SU-DHL-6 (cell line): Measurements from ENCODE around the gene GRK3.

Experiments used
- H2AFZ ChIP-seq: fragments of 200-600 bp; sonication (generic); 2 replicates; pipeline ENCODE4 v1.6.1; 2014; ENCODE audit warnings: low read depth, mild to moderate bottlenecking, moderate library complexity, mixed read lengths, antibody characterized with exemption, low read length; ENCODE audit not compliant: severe bottlenecking
- H3F3A ChIP-seq: fragments of 200-600 bp; shearing (Covaris generic); 2 replicates; pipeline ENCODE4 v1.6.0; 2016; ENCODE audit warnings: antibody characterized with exemption, mild to moderate bottlenecking; ENCODE audit not compliant: insufficient read depth
- H3K27ac ChIP-seq: fragments of 200-600 bp; sonication (generic); 2 replicates; pipeline ENCODE4 v1.5.1; 2016; ENCODE audit warnings: low read depth, mild to moderate bottlenecking, low read length, moderate library complexity, mixed read lengths
- H3K27me3 ChIP-seq: fragments of 200-600 bp; sonication (generic), shearing (Covaris generic); 2 replicates; pipeline ENCODE4 v1.6.0; 2014; ENCODE audit warnings: mild to moderate bottlenecking, low read length
- H3K36me3 ChIP-seq: fragments of 200-600 bp; sonication (generic); 2 replicates; pipeline ENCODE4 v1.6.1; 2014; ENCODE audit warnings: mild to moderate bottlenecking, low read length, mixed read lengths
- H3K4me2 ChIP-seq: fragments of 300-600, 200-600 bp; shearing (Covaris generic), sonication (generic); 2 replicates; pipeline ENCODE4 v1.6.0; 2014; ENCODE audit warnings: low read length, low read depth, mild to moderate bottlenecking; ENCODE audit not compliant: poor library complexity, severe bottlenecking
- H3K4me3 ChIP-seq: fragments of 200-600 bp; sonication (generic); 2 replicates; pipeline ENCODE4 v1.5.1; 2014; ENCODE audit warnings: antibody characterized with exemption, low read length, mild to moderate bottlenecking, mixed read lengths; ENCODE audit not compliant: insufficient read depth, poor library complexity, severe bottlenecking
- H3K79me2 ChIP-seq: fragments of 200-600 bp; sonication (generic); 2 replicates; pipeline ENCODE4 v1.6.1; 2014; ENCODE audit warnings: mild to moderate bottlenecking, low read length, moderate library complexity; ENCODE audit not compliant: insufficient read depth
- H3K9ac ChIP-seq: fragments of 200-600 bp; sonication (generic); 2 replicates; pipeline ENCODE4 v1.7.0; 2014; ENCODE audit warnings: mild to moderate bottlenecking, low read length
- H3K9me2 ChIP-seq: fragments of 200-600 bp; sonication (generic); replicated peaks from 2 replicates; pipeline ENCODE4 v1.6.1; 2014; ENCODE audit warnings: low read length; ENCODE audit not compliant: insufficient read depth
- H3K9me3 ChIP-seq: fragments of 200-600 bp; sonication (generic); 2 replicates; pipeline ENCODE4 v1.6.1; 2014; ENCODE audit warnings: low read length, mixed read lengths; ENCODE audit not compliant: insufficient read depth
- H4K20me1 ChIP-seq: fragments of 200-600 bp; sonication (generic); 2 replicates; pipeline ENCODE4 v1.6.1; 2014; ENCODE audit warnings: low read depth, mild to moderate bottlenecking, antibody characterized with exemption, low read length, moderate library complexity, mixed read lengths
- EZH2phosphoT487 ChIP-seq: fragments of 200-600 bp; sonication (generic), shearing (Covaris generic); conservative IDR thresholded peaks from 2 replicates; pipeline ENCODE4 v1.6.1; 2018; ENCODE audit warnings: mild to moderate bottlenecking, antibody characterized with exemption, low read length, moderate library complexity, mixed read lengths
- TF ChIP-seq, protein P1 (sequence below): fragments of 200-600 bp; sonication (generic); IDR thresholded peaks from one replicate; pipeline ENCODE4 v1.5.1; 2017; ENCODE audit warnings: antibody characterized with exemption, mild to moderate bottlenecking, low read length, moderate library complexity; ENCODE audit not compliant: insufficient read depth, poor library complexity, severe bottlenecking

GRK3 gene

DNA sequence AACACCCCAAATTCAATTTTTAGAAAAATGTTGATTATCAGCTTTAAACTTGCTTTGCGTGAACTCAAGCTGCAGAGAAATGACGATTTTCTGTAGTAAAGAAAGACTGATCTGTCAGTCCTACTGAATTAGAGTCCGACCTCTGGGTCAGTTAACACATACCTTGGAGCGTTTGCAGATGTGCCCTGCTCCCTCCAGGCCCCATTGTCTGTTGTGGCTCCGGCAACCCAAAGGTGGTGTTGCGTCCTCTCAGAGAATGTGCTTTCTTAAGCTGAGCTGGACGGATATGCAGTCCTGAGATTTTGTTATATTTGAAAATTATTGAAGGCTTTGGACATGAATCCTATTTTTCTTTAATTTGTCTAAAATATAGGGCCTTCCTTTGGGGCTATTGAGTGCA, 146.0 kb downstream of the GRK3 start:
- Histone ChIP-seq H3K9me2 (no peaks in the 10 kb centered on the region), H3K79me2 (no peaks in the 10 kb centered on the region), H4K20me1 (no peaks in the 10 kb centered on the region), H3K9me3 (no peaks in the 10 kb centered on the region), H3K9ac (no peak overlapping the region), H3K27me3 (no peaks in the 10 kb centered on the region), H2AFZ (no peak overlapping the region), H3F3A (no peaks in the 10 kb centered on the region), H3K36me3 (no peaks in the 10 kb centered on the region), H3K27ac (no peak overlapping the region), H3K4me3 (no peak overlapping the region), H3K4me2 (no peak overlapping the region)
- TF ChIP-seq, protein P1, sequence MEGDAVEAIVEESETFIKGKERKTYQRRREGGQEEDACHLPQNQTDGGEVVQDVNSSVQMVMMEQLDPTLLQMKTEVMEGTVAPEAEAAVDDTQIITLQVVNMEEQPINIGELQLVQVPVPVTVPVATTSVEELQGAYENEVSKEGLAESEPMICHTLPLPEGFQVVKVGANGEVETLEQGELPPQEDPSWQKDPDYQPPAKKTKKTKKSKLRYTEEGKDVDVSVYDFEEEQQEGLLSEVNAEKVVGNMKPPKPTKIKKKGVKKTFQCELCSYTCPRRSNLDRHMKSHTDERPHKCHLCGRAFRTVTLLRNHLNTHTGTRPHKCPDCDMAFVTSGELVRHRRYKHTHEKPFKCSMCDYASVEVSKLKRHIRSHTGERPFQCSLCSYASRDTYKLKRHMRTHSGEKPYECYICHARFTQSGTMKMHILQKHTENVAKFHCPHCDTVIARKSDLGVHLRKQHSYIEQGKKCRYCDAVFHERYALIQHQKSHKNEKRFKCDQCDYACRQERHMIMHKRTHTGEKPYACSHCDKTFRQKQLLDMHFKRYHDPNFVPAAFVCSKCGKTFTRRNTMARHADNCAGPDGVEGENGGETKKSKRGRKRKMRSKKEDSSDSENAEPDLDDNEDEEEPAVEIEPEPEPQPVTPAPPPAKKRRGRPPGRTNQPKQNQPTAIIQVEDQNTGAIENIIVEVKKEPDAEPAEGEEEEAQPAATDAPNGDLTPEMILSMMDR: no peak
- TF ChIP-seq EZH2phosphoT487: no peak

DNA sequence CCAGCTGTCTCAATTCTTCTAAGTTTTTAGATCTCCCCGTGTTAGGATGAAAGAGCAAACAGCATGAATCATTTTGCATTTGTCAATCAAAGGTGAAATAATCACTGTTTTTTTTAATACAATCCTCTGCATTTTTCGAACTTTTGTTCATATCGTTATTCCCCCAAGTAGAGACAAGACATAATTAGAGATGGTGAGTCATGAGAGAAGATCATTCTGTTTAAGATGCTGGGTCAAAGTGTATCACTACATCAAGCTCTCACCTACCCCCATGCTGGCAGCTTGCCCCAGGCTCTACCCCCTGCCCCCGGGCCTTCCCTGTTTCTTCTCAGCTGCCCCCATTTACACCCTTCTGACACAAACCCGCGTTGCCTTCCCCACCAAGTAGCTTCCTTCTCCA, 147.0 kb downstream of the GRK3 start:
- Histone ChIP-seq H4K20me1 (no peaks in the 10 kb centered on the region), H3F3A (no peaks in the 10 kb centered on the region), H3K4me3 (no peak overlapping the region), H3K36me3 (no peaks in the 10 kb centered on the region), H3K27me3 (no peaks in the 10 kb centered on the region), H3K4me2 (no peak overlapping the region), H3K9ac (no peak overlapping the region), H3K9me2 (no peaks in the 10 kb centered on the region), H3K27ac (no peak overlapping the region), H3K9me3 (no peaks in the 10 kb centered on the region), H2AFZ (no peak overlapping the region), H3K79me2 (no peaks in the 10 kb centered on the region)
- TF ChIP-seq, protein P1: no peak
- no peak for TF ChIP-seq EZH2phosphoT487

DNA sequence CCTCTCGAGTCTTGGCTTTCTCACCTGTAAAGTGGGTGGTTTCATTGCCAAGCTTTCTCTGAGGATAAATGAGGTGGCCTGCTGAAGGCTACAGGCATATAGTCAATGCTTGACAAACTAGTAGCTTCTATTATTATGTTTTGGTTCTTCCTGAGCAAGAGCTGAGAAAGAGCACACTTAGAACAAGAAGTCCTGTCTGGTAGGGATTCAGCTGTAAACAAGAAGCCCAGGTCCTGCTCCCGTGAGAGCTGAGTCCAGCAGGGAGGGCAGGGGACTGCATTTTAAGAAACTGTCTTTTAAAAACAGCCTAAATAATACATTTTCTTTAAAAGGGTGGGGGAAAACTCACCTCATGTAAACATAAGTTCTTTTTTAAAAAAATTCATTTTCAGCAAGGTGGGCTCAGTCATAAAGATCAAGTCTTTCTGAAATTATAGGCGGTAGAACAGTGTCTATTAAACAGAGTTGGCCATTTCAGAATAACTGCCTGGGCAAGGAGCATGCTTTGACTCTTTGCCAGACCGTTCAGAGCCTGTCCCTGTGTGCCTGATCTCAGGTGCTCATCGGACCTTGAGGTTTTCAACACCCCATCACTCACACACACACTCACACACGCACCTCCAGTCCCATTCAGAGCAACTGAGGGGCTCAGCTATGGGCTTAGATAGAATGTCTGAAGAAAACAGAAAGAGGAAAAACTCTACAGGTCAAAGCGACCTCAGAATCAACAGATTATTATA, 148.4 kb downstream of the GRK3 start:
- no peaks in the 10 kb centered on the region for H3K36me3 ChIP-seq
- H3K27ac ChIP-seq: no peak overlapping the region

More for the DNA sequence above, 148.4 kb downstream of the GRK3 start:
- H3K9me3 ChIP-seq: no peaks in the 10 kb centered on the region
- no peak overlapping the region for H2AFZ ChIP-seq
- H3K9ac ChIP-seq: no peak overlapping the region
- no peak overlapping the region for H3K4me2 ChIP-seq
- H3K4me3 ChIP-seq: no peak overlapping the region
- H4K20me1 ChIP-seq: no peaks in the 10 kb centered on the region
- no peaks in the 10 kb centered on the region for H3K27me3 ChIP-seq
- no peaks in the 10 kb centered on the region for H3K79me2 ChIP-seq
- H3F3A ChIP-seq: no peaks in the 10 kb centered on the region
- no peaks in the 10 kb centered on the region for H3K9me2 ChIP-seq
- TF ChIP-seq EZH2phosphoT487: no peak
- TF ChIP-seq, protein P1: no peak
